HepG2 (cell line): ENCODE results near the gene UBE2L6. TPM values are rescaled to one million over a fixed set of nuclear protein-coding genes. Genes with fewer than 3 reads are reported as not detected.
A peak's percentile ranks its signal among the peaks of the same experiment; 100 is the strongest.

ENCODE experiments used
- ATAC-seq: fragments of 200-7000 bp; cut with Tn5 transposase; 3 replicates; pipeline ENCODE4 v1.9.1; 2020; ENCODE audit warnings: mild to moderate bottlenecking, moderate library complexity
- BruUV-seq: library from RNA; stranded (reverse); fragments of 400-500 nt; replicated peaks from 2 replicates; lab custom pipeline; 2021; lab: Mats Ljungman, UMichigan
- CTCF ChIA-PET: fragments of 300-600 bp; formaldehyde crosslinking; extraction: SDS; loops from one replicate; lab custom pipeline; 2021; ENCODE audit warnings: low total read pairs, inconsistent platforms, low intra/inter-chr PET ratio; lab: Yijun Ruan, JAX
- POLR2A ChIA-PET: fragments of 350-600 bp; sonication (Branson Sonifier 250); formaldehyde crosslinking; loops from one replicate; lab custom pipeline; 2020; ENCODE audit warnings: antibody characterized with exemption, inconsistent platforms; lab: Yijun Ruan, JAX
- DNase-seq: peaks from one replicate; pipeline ENCODE4 v3.0.0-alpha.2; 2015; ENCODE audit warnings: low spot score
- FAIRE-seq: peaks from 3 replicates; lab custom pipeline; 2011; peaks lifted over from hg19 to GRCh38; lab: Jason Lieb, UNC
- H2AFZ ChIP-seq: one replicate; pipeline ENCODE4 v1.6.1; 2011; ENCODE audit warnings: low read length, inconsistent platforms
- H3K27ac ChIP-seq: fragments of 300-600 bp; 3 replicates; pipeline ENCODE4 v1.8.0; 2011; ENCODE audit warnings: mixed run types, mild to moderate bottlenecking, mixed read lengths, low read length, inconsistent platforms; ENCODE audit not compliant: insufficient read depth; ENCODE audit errors: extremely low read length
- H3K27me3 ChIP-seq, 2 experiments: fragments of 200-600 bp in 1 of 2; 2 replicates in 1 of 2; 3 replicates in 1 of 2; pipeline versions ENCODE4 v1.6.0 to v1.8.0; 2011; ENCODE audit warnings: low read length in 2 of 2, mild to moderate bottlenecking in 2 of 2, moderate library complexity in 2 of 2, inconsistent platforms in 1 of 2; ENCODE audit not compliant: insufficient read depth in 2 of 2, control insufficient read depth in 1 of 2
- H3K36me3 ChIP-seq, 2 experiments: fragments of 200-600 bp in 1 of 2; replicated peaks in 1 of 2; 2 replicates in 1 of 2; 3 replicates in 1 of 2; pipeline versions ENCODE4 v1.5.1 to v1.8.0; 2011; ENCODE audit warnings: low read length in 2 of 2, inconsistent platforms in 1 of 2; ENCODE audit not compliant: insufficient read depth in 2 of 2, control insufficient read depth in 1 of 2
- H3K4me1 ChIP-seq: 2 replicates; pipeline ENCODE4 v1.5.1; 2012; ENCODE audit warnings: low read length, inconsistent platforms; ENCODE audit not compliant: insufficient read depth
- H3K4me2 ChIP-seq: 2 replicates; pipeline ENCODE4 v1.6.0; 2011; ENCODE audit warnings: low read depth, low read length, inconsistent platforms
- H3K4me3 ChIP-seq, 3 experiments: fragments of 200-600 bp in 1 of 3; sonication (generic), shearing (Covaris generic) in 1 of 3; replicated peaks in 1 of 3; 2 replicates each; pipeline ENCODE4 v1.5.1; 2011 to 2016; ENCODE audit warnings: low read length in 3 of 3, inconsistent platforms in 2 of 3, low read depth in 2 of 3, mild to moderate bottlenecking in 2 of 3, control low read depth in 1 of 3, mixed read lengths in 1 of 3; ENCODE audit not compliant: insufficient read depth in 1 of 3
- H3K79me2 ChIP-seq: one replicate; pipeline ENCODE4 v1.6.1; 2011; ENCODE audit warnings: low read length, inconsistent platforms; ENCODE audit not compliant: insufficient read depth
- H3K9ac ChIP-seq: 2 replicates; pipeline ENCODE4 v1.6.0; 2011; ENCODE audit warnings: mild to moderate bottlenecking, low read depth, low read length, inconsistent platforms; ENCODE audit not compliant: insufficient read depth
- H3K9me3 ChIP-seq: 2 replicates; pipeline ENCODE4 v1.5.1; 2012; ENCODE audit warnings: mild to moderate bottlenecking, low read length
- H4K20me1 ChIP-seq: 2 replicates; pipeline ENCODE4 v1.6.0; 2011; ENCODE audit warnings: inconsistent platforms, mild to moderate bottlenecking, low read length, moderate library complexity; ENCODE audit not compliant: insufficient read depth
- CREB3 ChIP-seq: sonication (generic); formaldehyde crosslinking; IDR thresholded peaks from 2 replicates; pipeline ENCODE4 v1.5.0; 2020; ENCODE audit warnings: missing genetic modification reagents
- NFKB2 ChIP-seq: sonication (generic); formaldehyde crosslinking; IDR thresholded peaks from 2 replicates; pipeline ENCODE4 v1.4.0; 2020; ENCODE audit warnings: missing genetic modification reagents, borderline replicate concordance
- RBFOX2 ChIP-seq: fragments of 200-400 bp; formaldehyde crosslinking; IDR thresholded peaks from 2 replicates; pipeline ENCODE4 v1.6.1; 2017; ENCODE audit warnings: low read depth, mild to moderate bottlenecking, low read length
- RFX1 ChIP-seq: fragments of 450-650 bp; IDR thresholded peaks from 2 replicates; pipeline ENCODE4 v1.6.1; 2017
- SAP130 ChIP-seq: IDR thresholded peaks from 2 replicates; pipeline ENCODE4 v1.6.1; 2016; ENCODE audit warnings: low read depth
- TARDBP ChIP-seq: sonication (generic); formaldehyde crosslinking; IDR thresholded peaks from 2 replicates; pipeline ENCODE4 v1.8.0; 2022; ENCODE audit warnings: mild to moderate bottlenecking, missing genetic modification reagents
- TGIF2 ChIP-seq: IDR thresholded peaks from 2 replicates; pipeline ENCODE4 v1.6.1; 2016; ENCODE audit warnings: control low read depth, missing compliant biosample characterization
- U2AF1 ChIP-seq: fragments of 200-400 bp; formaldehyde crosslinking; optimal IDR thresholded peaks from 2 replicates; pipeline ENCODE3; 2017; ENCODE audit warnings: mild to moderate bottlenecking, low read depth, low read length
- ZBTB8A ChIP-seq: sonication (generic); formaldehyde crosslinking; IDR thresholded peaks from 2 replicates; pipeline ENCODE4 v1.4.0; 2020; ENCODE audit warnings: mild to moderate bottlenecking, low read depth, missing genetic modification reagents, borderline replicate concordance
- ZFP36 ChIP-seq: fragments of 150-350 bp; IDR thresholded peaks from 2 replicates; pipeline ENCODE4 v1.6.1; 2018; ENCODE audit warnings: borderline replicate concordance, low read length, low read depth; ENCODE audit not compliant: partially characterized antibody
- ZNF225 ChIP-seq: sonication (generic); formaldehyde crosslinking; IDR thresholded peaks from 2 replicates; pipeline ENCODE4 v1.4.0; 2020; ENCODE audit warnings: mild to moderate bottlenecking, missing genetic modification reagents
- ZNF235 ChIP-seq: sonication (generic); formaldehyde crosslinking; IDR thresholded peaks from 2 replicates; pipeline ENCODE4 v1.8.1; 2023; ENCODE audit warnings: mild to moderate bottlenecking, missing genetic modification reagents, borderline replicate concordance
- ZNF281 ChIP-seq: sonication (generic); formaldehyde crosslinking; IDR thresholded peaks from 2 replicates; pipeline ENCODE4 v1.4.0; 2020; ENCODE audit warnings: missing genetic modification reagents, borderline replicate concordance
- ZNF367 ChIP-seq: sonication (generic); formaldehyde crosslinking; IDR thresholded peaks from 2 replicates; pipeline ENCODE4 v1.4.0; 2020; ENCODE audit warnings: missing genetic modification reagents, borderline replicate concordance
- ZNF382 ChIP-seq: sonication (generic); formaldehyde crosslinking; IDR thresholded peaks from 2 replicates; pipeline ENCODE4 v1.5.0; 2020; ENCODE audit warnings: missing genetic modification reagents, mild to moderate bottlenecking, borderline replicate concordance
- ZNF567 ChIP-seq: sonication (generic); formaldehyde crosslinking; IDR thresholded peaks from 2 replicates; pipeline ENCODE4 v1.8.1; 2023; ENCODE audit warnings: mild to moderate bottlenecking, missing genetic modification reagents, borderline replicate concordance
- ZNF792 ChIP-seq: IDR thresholded peaks from 2 replicates; pipeline ENCODE4 v1.6.1; 2016
- WGBS: methylation state at CpG from one replicate; pipeline ENCODE4 v1.1.6; 2017; ENCODE audit warnings: low lambda C conversion rate; 5-methylcytosine and 5-hydroxymethylcytosine counted together
- in situ Hi-C: cut with HindIII; loops from 2 replicates; pipeline ENCODE4 v1.10.0; 2017; ENCODE audit warnings: low pct_unique_long_range_greater_than_20kb; ENCODE audit not compliant: extremely low pct_ligation_motif_present
- intact Hi-C: fragments of 100-400 bp; cut with micrococcal nuclease; formaldehyde crosslinking; loops from one replicate; pipeline ENCODE4 v1.10.0; 2022; ENCODE audit not compliant: unreplicated experiment
- polyA plus RNA-seq, 8 experiments: library from polyadenylated mRNA; depleted of rRNA in 3 of 8; stranded (reverse) in 7 of 8; unstranded in 1 of 8; fragments of >200 nt; fragmentation: Illumina TruSeq in 4 of 8; extraction: Trizol in 4 of 8; gene quantifications; 2 replicates each; pipeline versions ENCODE4 v1.2.1 to v1.2.3, GENCODE V29; 2011 to 2016; ENCODE audit warnings: low read depth in 4 of 8, missing spikeins in 1 of 8, mixed read lengths in 1 of 8; ENCODE audit not compliant: insufficient read depth in 1 of 8
- total RNA-seq, 5 experiments: library from RNA; depleted of rRNA; stranded (reverse); fragments of >200 nt; fragmentation: Illumina TruSeq; extraction: Trizol; gene quantifications; 2 replicates each; pipeline ENCODE4 v1.2.3, GENCODE V29; 2016; ENCODE audit warnings: low read depth in 1 of 5
- TF ChIP-seq, protein P1 (sequence below): IDR thresholded peaks from 2 replicates; pipeline ENCODE4 v1.6.1; 2016

UBE2L6 gene
- total and polyA plus RNA-seq, 2 of the 13 experiments (the other 11 are each of a cell fraction or from before 2014, with no cell fraction given) = 30.3 to 30.4 TPM

DNA sequence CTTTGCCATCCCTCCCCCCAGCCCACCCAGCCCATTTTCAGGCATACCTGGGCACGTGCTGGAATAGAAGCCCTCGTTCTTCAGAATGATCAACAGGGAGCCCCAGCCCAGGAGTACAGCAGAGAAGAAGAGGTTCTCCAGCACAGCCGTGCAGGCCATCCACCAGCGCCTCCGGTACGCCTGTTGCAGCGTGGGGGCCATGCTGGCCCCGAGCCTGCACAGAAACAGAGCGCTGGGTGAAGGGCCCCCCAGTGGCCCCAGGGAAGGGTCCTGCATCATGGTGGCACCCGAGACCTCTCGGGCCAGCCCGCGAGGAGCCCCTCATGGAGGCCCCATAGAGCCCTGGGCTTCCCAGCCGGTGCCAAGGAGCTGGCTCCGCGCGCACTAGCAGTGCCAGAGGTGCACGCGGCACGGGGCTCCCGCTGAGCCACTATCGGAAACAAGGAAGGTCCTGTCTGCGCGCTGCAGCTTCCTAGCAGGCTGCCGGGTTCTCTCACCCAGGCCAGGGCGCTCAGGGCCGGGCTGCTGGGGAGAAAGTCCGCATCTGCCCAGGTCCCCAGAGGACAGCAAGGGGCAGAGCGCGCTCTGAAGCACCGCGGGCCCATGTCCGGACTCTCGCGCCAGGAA is 53.4 kb downstream of the UBE2L6 start (continued):
- TF ChIP-seq ZNF235 = no peak
- TF ChIP-seq ZNF567 (CRISPR knock-in tag) = no peak
- no peak for TF ChIP-seq ZNF281 (CRISPR knock-in tag)
- 0 out of 2 replicates have a peak, but pooled peaks have one; percentile 21 for TF ChIP-seq NFKB2
- peak; percentile 73 for TF ChIP-seq RBFOX2
- no peak for TF ChIP-seq RFX1
- no peak for TF ChIP-seq ZBTB8A (CRISPR knock-in tag)

GRCh38 chr11:57513452-57513795 is 54.0 kb downstream of the UBE2L6 start:
- TF ChIP-seq ZNF382 (CRISPR knock-in tag) (no peak), TARDBP (CRISPR knock-in tag) (no peak), CREB3 (no peak), TGIF2 (no peak), ZNF792 (CRISPR knock-in tag) (no peak), ZNF225 (no peak), U2AF1 (no peak), ZFP36 (no peak), ZNF367 (CRISPR knock-in tag) (no peak), SAP130 (CRISPR knock-in tag) (no peak)
- TF ChIP-seq, protein P1, sequence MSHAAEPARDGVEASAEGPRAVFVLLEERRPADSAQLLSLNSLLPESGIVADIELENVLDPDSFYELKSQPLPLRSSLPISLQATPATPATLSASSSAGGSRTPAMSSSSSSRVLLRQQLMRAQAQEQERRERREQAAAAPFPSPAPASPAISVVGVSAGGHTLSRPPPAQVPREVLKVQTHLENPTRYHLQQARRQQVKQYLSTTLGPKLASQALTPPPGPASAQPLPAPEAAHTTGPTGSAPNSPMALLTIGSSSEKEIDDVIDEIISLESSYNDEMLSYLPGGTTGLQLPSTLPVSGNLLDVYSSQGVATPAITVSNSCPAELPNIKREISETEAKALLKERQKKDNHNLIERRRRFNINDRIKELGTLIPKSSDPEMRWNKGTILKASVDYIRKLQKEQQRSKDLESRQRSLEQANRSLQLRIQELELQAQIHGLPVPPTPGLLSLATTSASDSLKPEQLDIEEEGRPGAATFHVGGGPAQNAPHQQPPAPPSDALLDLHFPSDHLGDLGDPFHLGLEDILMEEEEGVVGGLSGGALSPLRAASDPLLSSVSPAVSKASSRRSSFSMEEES = no peak
- Histone ChIP-seq H4K20me1 (no peaks in the 10 kb centered on the region), H3K4me2 (peak overlapping the region; percentile 96), H3K9me3 (no peaks in the 10 kb centered on the region), H3K9ac (peak overlapping the region; percentile 85), H3K36me3 (peaks cover 0 to 14% of the 10 kb centered on the region in 2 experiments; a peak in 1 of 5 replicates), H3K27me3 (no peaks in the 10 kb centered on the region), H3K4me3 (peak overlapping the region; percentile 76 to 95 (median 86)), H3K79me2 (peaks cover 54% of the 10 kb centered on the region), H3K4me1 (peaks cover 64% of the 10 kb centered on the region), H2AFZ (no peak overlapping the region), H3K27ac (peak overlapping the region; percentile 82)
- BruUV-seq = TSS peak; percentile 54
- ATAC-seq (no peak), FAIRE-seq (no peak), DNase-seq (no peak)
- POLR2A ChIA-PET = interaction anchor here (2.5 to 6.9 kb wide), 5 partner anchors 10 to 20 kb away, joined by 13 to 111 read pairs (median 93); partner anchors contain the start of gene TIMM10
- in situ Hi-C loops = no loop called here
- CTCF ChIA-PET = no interaction called here
- intact Hi-C loops = no loop called here
- 20% methylated on average over 1 of the region's 1 CpG for WGBS
